IMR-90 (cell line): ENCODE results near the gene RBP5.

Experiments used
- MAFK ChIP-seq: IDR thresholded peaks from 2 replicates; pipeline ENCODE4 v1.6.1; 2012; ENCODE audit warnings: low read depth, low read length, improper control_type of control experiment
- MAZ ChIP-seq: IDR thresholded peaks from 2 replicates; pipeline ENCODE4 v1.6.1; 2012; ENCODE audit warnings: low read depth, mild to moderate bottlenecking, low read length, improper control_type of control experiment, moderate library complexity, borderline replicate concordance
- MXI1 ChIP-seq: IDR thresholded peaks from 2 replicates; pipeline ENCODE4 v1.6.1; 2012; ENCODE audit warnings: low read depth, mild to moderate bottlenecking, low read length, moderate library complexity, borderline replicate concordance
- NFE2L2 ChIP-seq: fragments of 150-350 bp; IDR thresholded peaks from 2 replicates; pipeline ENCODE4 v1.6.1; 2016; ENCODE audit warnings: low read depth, mild to moderate bottlenecking, low read length
- POLR2A ChIP-seq: IDR thresholded peaks from 2 replicates; pipeline ENCODE4 v1.6.1; 2012; ENCODE audit warnings: mild to moderate bottlenecking, low read depth, low read length
- RAD21 ChIP-seq: IDR thresholded peaks from 2 replicates; pipeline ENCODE4 v1.6.1; 2012; ENCODE audit warnings: low read length, improper control_type of control experiment
- RFX5 ChIP-seq: IDR thresholded peaks from 2 replicates; pipeline ENCODE4 v1.8.0; 2012; ENCODE audit warnings: low read depth, mild to moderate bottlenecking, low read length, moderate library complexity
- TF ChIP-seq, protein P1 (sequence below): conservative IDR thresholded peaks from 2 replicates; pipeline ENCODE4 v1.5.1; 2012; ENCODE audit warnings: mild to moderate bottlenecking, low read depth, low read length, improper control_type of control experiment
- TF ChIP-seq, protein P2 (sequence below): fragments of 150-350 bp; IDR thresholded peaks from 2 replicates; pipeline ENCODE4 v1.6.1; 2016; ENCODE audit warnings: low read depth, mild to moderate bottlenecking, low read length, moderate library complexity, borderline replicate concordance

DNA sequence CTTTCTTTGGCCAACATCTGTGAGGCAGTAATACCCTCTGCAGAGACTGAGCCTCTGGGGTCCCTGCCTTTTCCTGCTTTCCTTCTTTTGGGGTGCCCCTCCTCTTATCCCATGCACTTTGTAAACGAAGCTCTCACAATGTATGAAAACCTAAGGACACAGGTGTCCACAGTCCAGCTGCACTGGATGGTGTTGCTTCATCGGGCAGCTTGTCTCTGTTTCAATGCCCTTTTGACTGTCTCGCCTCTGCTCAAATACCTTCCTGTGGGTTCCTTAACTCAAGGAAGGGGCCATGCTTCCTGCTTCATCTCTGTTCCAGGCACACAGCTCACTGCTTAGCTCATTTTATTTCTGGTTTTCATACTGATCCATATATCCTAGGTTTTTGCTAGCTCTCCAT is 26.1 kb downstream of the RBP5 start:
- TF ChIP-seq POLR2A (no peak), RFX5 (no peak), RAD21 (no peak), MXI1 (no peak), MAFK (no peak), NFE2L2 (no peak), MAZ (no peak)
- TF ChIP-seq, protein P1, sequence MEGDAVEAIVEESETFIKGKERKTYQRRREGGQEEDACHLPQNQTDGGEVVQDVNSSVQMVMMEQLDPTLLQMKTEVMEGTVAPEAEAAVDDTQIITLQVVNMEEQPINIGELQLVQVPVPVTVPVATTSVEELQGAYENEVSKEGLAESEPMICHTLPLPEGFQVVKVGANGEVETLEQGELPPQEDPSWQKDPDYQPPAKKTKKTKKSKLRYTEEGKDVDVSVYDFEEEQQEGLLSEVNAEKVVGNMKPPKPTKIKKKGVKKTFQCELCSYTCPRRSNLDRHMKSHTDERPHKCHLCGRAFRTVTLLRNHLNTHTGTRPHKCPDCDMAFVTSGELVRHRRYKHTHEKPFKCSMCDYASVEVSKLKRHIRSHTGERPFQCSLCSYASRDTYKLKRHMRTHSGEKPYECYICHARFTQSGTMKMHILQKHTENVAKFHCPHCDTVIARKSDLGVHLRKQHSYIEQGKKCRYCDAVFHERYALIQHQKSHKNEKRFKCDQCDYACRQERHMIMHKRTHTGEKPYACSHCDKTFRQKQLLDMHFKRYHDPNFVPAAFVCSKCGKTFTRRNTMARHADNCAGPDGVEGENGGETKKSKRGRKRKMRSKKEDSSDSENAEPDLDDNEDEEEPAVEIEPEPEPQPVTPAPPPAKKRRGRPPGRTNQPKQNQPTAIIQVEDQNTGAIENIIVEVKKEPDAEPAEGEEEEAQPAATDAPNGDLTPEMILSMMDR: no peak
- TF ChIP-seq, protein P2, sequence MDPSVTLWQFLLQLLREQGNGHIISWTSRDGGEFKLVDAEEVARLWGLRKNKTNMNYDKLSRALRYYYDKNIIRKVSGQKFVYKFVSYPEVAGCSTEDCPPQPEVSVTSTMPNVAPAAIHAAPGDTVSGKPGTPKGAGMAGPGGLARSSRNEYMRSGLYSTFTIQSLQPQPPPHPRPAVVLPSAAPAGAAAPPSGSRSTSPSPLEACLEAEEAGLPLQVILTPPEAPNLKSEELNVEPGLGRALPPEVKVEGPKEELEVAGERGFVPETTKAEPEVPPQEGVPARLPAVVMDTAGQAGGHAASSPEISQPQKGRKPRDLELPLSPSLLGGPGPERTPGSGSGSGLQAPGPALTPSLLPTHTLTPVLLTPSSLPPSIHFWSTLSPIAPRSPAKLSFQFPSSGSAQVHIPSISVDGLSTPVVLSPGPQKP: no peak
